ENCODE results near the gene ZNF232. TPM values are rescaled to one million over a fixed set of nuclear protein-coding genes. Genes with fewer than 3 reads are reported as not detected.
"Not testable (repeated sequence)": the region's sequence is repeated elsewhere in the genome, so short reads cannot be mapped to it uniquely, and the experiment has no call there.

The ZNF232 gene
- total and polyA plus RNA-seq, 2 of the 13 experiments (the other 11 are each of a cell fraction or from before 2014, with no cell fraction given): 7.8 to 28.7 TPM

DNA sequence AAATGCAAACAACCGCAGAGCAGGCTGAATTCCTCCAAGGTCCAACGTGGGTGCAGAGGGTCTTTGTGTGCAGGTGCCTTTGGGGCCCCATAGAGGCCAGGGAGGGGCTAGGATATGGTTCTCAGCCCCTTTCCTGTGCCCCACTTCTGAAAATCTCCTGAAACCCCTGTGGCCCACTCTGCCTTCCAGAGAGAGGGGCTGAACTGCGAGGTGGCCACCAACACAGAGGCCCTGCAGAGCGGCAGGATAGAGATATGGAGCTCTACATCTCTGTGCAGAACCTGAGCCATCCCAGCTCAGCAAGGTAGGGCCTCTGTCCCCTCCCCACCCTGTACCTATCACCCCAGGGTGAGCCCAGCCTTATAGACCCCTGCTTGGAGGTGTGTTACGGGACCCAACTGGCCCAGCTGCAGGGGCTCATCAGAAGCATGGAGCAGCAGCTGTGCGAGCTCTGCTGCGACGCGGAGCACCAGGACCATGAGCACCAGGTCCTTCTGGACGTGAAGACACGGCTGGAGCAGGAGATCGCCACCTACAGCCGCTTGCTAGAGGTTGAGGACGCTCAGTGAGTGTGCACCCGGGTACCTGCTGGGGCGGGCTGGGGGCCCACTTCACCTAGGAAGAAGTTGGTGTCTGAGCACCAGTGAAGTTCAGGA lies 9.6 kb upstream of the ZNF232 start (continued):
- TF ChIP-seq, protein P1, sequence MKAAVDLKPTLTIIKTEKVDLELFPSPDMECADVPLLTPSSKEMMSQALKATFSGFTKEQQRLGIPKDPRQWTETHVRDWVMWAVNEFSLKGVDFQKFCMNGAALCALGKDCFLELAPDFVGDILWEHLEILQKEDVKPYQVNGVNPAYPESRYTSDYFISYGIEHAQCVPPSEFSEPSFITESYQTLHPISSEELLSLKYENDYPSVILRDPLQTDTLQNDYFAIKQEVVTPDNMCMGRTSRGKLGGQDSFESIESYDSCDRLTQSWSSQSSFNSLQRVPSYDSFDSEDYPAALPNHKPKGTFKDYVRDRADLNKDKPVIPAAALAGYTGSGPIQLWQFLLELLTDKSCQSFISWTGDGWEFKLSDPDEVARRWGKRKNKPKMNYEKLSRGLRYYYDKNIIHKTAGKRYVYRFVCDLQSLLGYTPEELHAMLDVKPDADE (CRISPR knock-in tag; IDR thresholded peaks at IDR 0.05): no peak
- no peak for TF ChIP-seq PTBP1 (IDR thresholded peaks at IDR 0.05; ENCODE audit: low read depth, low read length, poor library complexity, severe bottlenecking)

GRCh38 chr17:5120436-5121185 lies 8.9 kb upstream of the ZNF232 start:
- H3K4me3 ChIP-seq (replicated peaks in 1 of 3; ENCODE audit: insufficient read depth in 1 of 3, low read depth in 2 of 3, low read length in 3 of 3); H2AFZ ChIP-seq (ENCODE audit: low read length); H3K27me3 ChIP-seq (ENCODE audit: control insufficient read depth in 1 of 2, insufficient read depth in 2 of 2, low read length in 2 of 2); in situ Hi-C loops (cut with HindIII; ENCODE audit: extremely low pct_ligation_motif_present, low pct_unique_long_range_greater_than_20kb); H3K27ac ChIP-seq (ENCODE audit: extremely low read length, insufficient read depth, low read length); FAIRE-seq; H4K20me1 ChIP-seq (ENCODE audit: insufficient read depth, low read length); H3K4me2 ChIP-seq (ENCODE audit: low read depth, low read length); H3K9ac ChIP-seq (ENCODE audit: insufficient read depth, low read depth, low read length); POLR2A ChIA-PET; intact Hi-C loops (cut with micrococcal nuclease; ENCODE audit: unreplicated experiment); H3K79me2 ChIP-seq (ENCODE audit: insufficient read depth, low read length); DNase-seq (ENCODE audit: low spot score); CTCF ChIA-PET (ENCODE audit: low intra/inter-chr PET ratio, low total read pairs); H3K36me3 ChIP-seq (replicated peaks in 1 of 2; ENCODE audit: control insufficient read depth in 1 of 2, insufficient read depth in 2 of 2, low read length in 2 of 2); BruUV-seq (replicated peaks); H3K9me3 ChIP-seq (ENCODE audit: low read length); ATAC-seq: not testable (repeated sequence)
- TF ChIP-seq MNT (IDR thresholded peaks at IDR 0.05): peak; percentile 68; the same call in 1 of the 2 replicates
- peaks cover 28% of the 10 kb centered on the region for H3K4me1 ChIP-seq (ENCODE audit: insufficient read depth, low read length)
- 56% methylated on average over 3 of the region's 6 CpGs for WGBS (ENCODE audit: low lambda C conversion rate)
